ENCODE data around the gene MAML3.

MAML3 gene

GRCh38 chr4:139794158-139794954 lies 359.6 kb downstream of the MAML3 start:
- TF ChIP-seq SIN3A (IDR thresholded peaks at IDR 0.05; ENCODE audit: borderline replicate concordance, insufficient read depth, low read length) (no peak), TAF1 (IDR thresholded peaks at IDR 0.05; ENCODE audit: borderline replicate concordance, insufficient read depth, low read length) (no peak), FOXP2 (optimal IDR thresholded peaks at IDR 0.05; ENCODE audit: borderline replicate concordance, extremely low read depth, extremely low read length, insufficient read depth) (no peak), POLR2AphosphoS5 (IDR thresholded peaks at IDR 0.05; ENCODE audit: low read depth, low read length) (no peak), REST (IDR thresholded peaks at IDR 0.05; ENCODE audit: insufficient read depth in 1 of 2, low read depth in 2 of 2, low read length in 2 of 2) (no peak)

- no peak for TF ChIP-seq REST (IDR thresholded peaks at IDR 0.05; ENCODE audit: insufficient read depth in 1 of 2, low read depth in 2 of 2, low read length in 2 of 2)
- no peak for TF ChIP-seq POLR2AphosphoS5 (IDR thresholded peaks at IDR 0.05; ENCODE audit: low read depth, low read length)
- TF ChIP-seq FOXP2 (optimal IDR thresholded peaks at IDR 0.05; ENCODE audit: borderline replicate concordance, extremely low read depth, extremely low read length, insufficient read depth) = no peak
- no peak for TF ChIP-seq SIN3A (IDR thresholded peaks at IDR 0.05; ENCODE audit: borderline replicate concordance, insufficient read depth, low read length)
- no peak for TF ChIP-seq TAF1 (IDR thresholded peaks at IDR 0.05; ENCODE audit: borderline replicate concordance, insufficient read depth, low read length)
Measured at GRCh38 chr4:139791681-139792080, 362.3 kb downstream of the MAML3 start.

GRCh38 chr4:139790291-139790690 lies 363.7 kb downstream of the MAML3 start:
- no peak for TF ChIP-seq REST (IDR thresholded peaks at IDR 0.05; ENCODE audit: insufficient read depth in 1 of 2, low read depth in 2 of 2, low read length in 2 of 2)
- no peak for TF ChIP-seq FOXP2 (optimal IDR thresholded peaks at IDR 0.05; ENCODE audit: borderline replicate concordance, extremely low read depth, extremely low read length, insufficient read depth)
- no peak for TF ChIP-seq POLR2AphosphoS5 (IDR thresholded peaks at IDR 0.05; ENCODE audit: low read depth, low read length)
- no peak for TF ChIP-seq TAF1 (IDR thresholded peaks at IDR 0.05; ENCODE audit: borderline replicate concordance, insufficient read depth, low read length)
- no peak for TF ChIP-seq SIN3A (IDR thresholded peaks at IDR 0.05; ENCODE audit: borderline replicate concordance, insufficient read depth, low read length)

- TF ChIP-seq POLR2AphosphoS5 (IDR thresholded peaks at IDR 0.05; ENCODE audit: low read depth, low read length) (no peak), TAF1 (IDR thresholded peaks at IDR 0.05; ENCODE audit: borderline replicate concordance, insufficient read depth, low read length) (no peak), FOXP2 (optimal IDR thresholded peaks at IDR 0.05; ENCODE audit: borderline replicate concordance, extremely low read depth, extremely low read length, insufficient read depth) (no peak), REST (IDR thresholded peaks at IDR 0.05; ENCODE audit: insufficient read depth in 1 of 2, low read depth in 2 of 2, low read length in 2 of 2) (no peak), SIN3A (IDR thresholded peaks at IDR 0.05; ENCODE audit: borderline replicate concordance, insufficient read depth, low read length) (no peak)
Measured at GRCh38 chr4:139789096-139789654, 364.8 kb downstream of the MAML3 start.
